ENCODE measurements around the gene DDX10. TPM values are rescaled to one million over a fixed set of nuclear protein-coding genes. Genes with fewer than 3 reads are reported as not detected.

DDX10 gene
- total RNA-seq, 1 experiment from 2014 or later: 48.3 TPM

DNA sequence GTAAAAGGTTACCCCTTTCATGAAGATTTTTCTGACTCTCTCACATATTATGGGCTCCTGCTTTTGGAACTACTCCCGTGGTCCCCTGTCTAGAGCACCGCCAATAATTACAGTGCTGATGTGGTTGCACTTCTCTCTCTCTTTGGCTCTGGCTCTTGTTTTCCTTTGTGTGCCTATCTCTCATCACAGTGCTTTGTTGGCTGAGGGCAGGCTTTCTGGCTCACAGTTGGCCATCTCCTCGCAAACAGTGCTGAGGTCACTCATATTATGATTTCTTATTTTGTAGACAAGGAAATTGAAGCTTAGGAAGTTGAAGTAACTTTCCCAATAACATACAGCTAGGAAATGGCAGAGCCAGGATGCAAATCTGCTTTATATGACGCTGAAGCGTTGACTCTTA is 192.5 kb downstream of the DDX10 start:
- WGBS (ENCODE audit: extremely low coverage, insufficient read length, low lambda C conversion rate): no CpG with 5 or more reads among the region's 5 CpGs
- H2BK120ac ChIP-seq (ENCODE audit: low read depth, low read length, poor library complexity, severe bottlenecking): no peak overlapping the region
- TF ChIP-seq, protein P1, sequence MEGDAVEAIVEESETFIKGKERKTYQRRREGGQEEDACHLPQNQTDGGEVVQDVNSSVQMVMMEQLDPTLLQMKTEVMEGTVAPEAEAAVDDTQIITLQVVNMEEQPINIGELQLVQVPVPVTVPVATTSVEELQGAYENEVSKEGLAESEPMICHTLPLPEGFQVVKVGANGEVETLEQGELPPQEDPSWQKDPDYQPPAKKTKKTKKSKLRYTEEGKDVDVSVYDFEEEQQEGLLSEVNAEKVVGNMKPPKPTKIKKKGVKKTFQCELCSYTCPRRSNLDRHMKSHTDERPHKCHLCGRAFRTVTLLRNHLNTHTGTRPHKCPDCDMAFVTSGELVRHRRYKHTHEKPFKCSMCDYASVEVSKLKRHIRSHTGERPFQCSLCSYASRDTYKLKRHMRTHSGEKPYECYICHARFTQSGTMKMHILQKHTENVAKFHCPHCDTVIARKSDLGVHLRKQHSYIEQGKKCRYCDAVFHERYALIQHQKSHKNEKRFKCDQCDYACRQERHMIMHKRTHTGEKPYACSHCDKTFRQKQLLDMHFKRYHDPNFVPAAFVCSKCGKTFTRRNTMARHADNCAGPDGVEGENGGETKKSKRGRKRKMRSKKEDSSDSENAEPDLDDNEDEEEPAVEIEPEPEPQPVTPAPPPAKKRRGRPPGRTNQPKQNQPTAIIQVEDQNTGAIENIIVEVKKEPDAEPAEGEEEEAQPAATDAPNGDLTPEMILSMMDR (conservative IDR thresholded peaks at IDR 0.05): no peak
- no peak overlapping the region for H3K18ac ChIP-seq (ENCODE audit: insufficient read length, low read depth, low read length)
- H3K4me1 ChIP-seq (ENCODE audit: insufficient read depth, low read length): no peaks in the 10 kb centered on the region
- H3K56ac ChIP-seq (ENCODE audit: insufficient read length, low read depth, low read length): no peak overlapping the region
- no peak overlapping the region for H2AFZ ChIP-seq (ENCODE audit: low read length)
- H3K9ac ChIP-seq (ENCODE audit: extremely low read depth, insufficient read length, low read length): no peak overlapping the region
- H3K14ac ChIP-seq (ENCODE audit: insufficient read depth, low read length): no peak overlapping the region
- H4K20me1 ChIP-seq (ENCODE audit: control insufficient read depth, insufficient read depth, insufficient read length): no peaks in the 10 kb centered on the region
- no peaks in the 10 kb centered on the region for H3K79me2 ChIP-seq (ENCODE audit: insufficient read depth, low read length)
- DNase-seq: no peak
- no peaks in the 10 kb centered on the region for H3K9me3 Mint-ChIP-seq
- no peak overlapping the region for H2BK15ac ChIP-seq (ENCODE audit: low read depth, low read length)
- no peaks in the 10 kb centered on the region for H3K27me3 Mint-ChIP-seq (ENCODE audit: low read depth)
- no peak overlapping the region for H2BK20ac ChIP-seq (ENCODE audit: low read depth, low read length, poor library complexity, severe bottlenecking)
- H4K91ac ChIP-seq (ENCODE audit: insufficient read length, low read depth, low read length): no peak overlapping the region
- H3K9me3 ChIP-seq (ENCODE audit: control insufficient read depth, low read depth, low read length): no peaks in the 10 kb centered on the region
- peaks cover 5 to 15% of the 10 kb centered on the region in 2 experiments for H3K4me1 Mint-ChIP-seq
- H3K79me1 ChIP-seq (ENCODE audit: insufficient read depth, low read depth, low read length, poor library complexity, severe bottlenecking): no peaks in the 10 kb centered on the region
- no peaks in the 10 kb centered on the region for H3K27me3 ChIP-seq (ENCODE audit: insufficient read depth, low read length)
- no peaks in the 10 kb centered on the region; a peak in 1 of 7 replicates for H3K36me3 Mint-ChIP-seq (ENCODE audit: insufficient read depth in 1 of 3, low read depth in 3 of 3)
- H4K8ac ChIP-seq (replicated peaks; ENCODE audit: insufficient read length, low read depth, low read length): no peak overlapping the region
- H3K4ac ChIP-seq (ENCODE audit: low read depth, low read length): no peak overlapping the region
- H2AK5ac ChIP-seq (ENCODE audit: insufficient read length, low read length): no peak overlapping the region
- H3K27ac ChIP-seq (ENCODE audit: insufficient read length, low read depth, low read length): no peak overlapping the region
- H3K23me2 ChIP-seq (ENCODE audit: insufficient read length, low read depth, low read length, poor library complexity, severe bottlenecking): no peaks in the 10 kb centered on the region
- no peak overlapping the region for H3K23ac ChIP-seq (ENCODE audit: insufficient read length, low read depth, low read length)
- H2BK5ac ChIP-seq (ENCODE audit: insufficient read length, low read length): no peak overlapping the region
- H2BK12ac ChIP-seq (ENCODE audit: insufficient read length, low read depth, low read length): no peak overlapping the region
- no peak overlapping the region for H4K5ac ChIP-seq (ENCODE audit: insufficient read length, low read depth, low read length)
- no peak overlapping the region for H3K4me2 ChIP-seq (ENCODE audit: insufficient read depth, insufficient read length, low read length)
- H3T11ph ChIP-seq (ENCODE audit: low read length): no peak overlapping the region
- H3K4me3 Mint-ChIP-seq: no peak overlapping the region
- peak overlapping the region in 2 of 3 experiments; percentile 55 to 56; a peak in 5 of 7 replicates for H3K27ac Mint-ChIP-seq
